ENCODE measurements around the gene FOXK1. TPM values are rescaled to one million over a fixed set of nuclear protein-coding genes. Genes with fewer than 3 reads are reported as not detected.
"Not testable (repeated sequence)": the region's sequence is repeated elsewhere in the genome, so short reads cannot be mapped to it uniquely, and the experiment has no call there.

The FOXK1 gene
- total RNA-seq, 2 donors from 2014 or later = 34.3 to 62.4 TPM

- peak overlapping the region; percentile 93 to 97 for H3K27ac ChIP-seq
- peaks cover 39 to 83% of the 10 kb centered on the region in 2 donors for H3K4me1 ChIP-seq (ENCODE audit: control insufficient read depth in 1 of 2, low read depth in 2 of 2)
- DNase-seq (ENCODE audit: low spot score) (no peak), ATAC-seq (ENCODE audit: insufficient number of reproducible peaks, low FRiP score, low read depth) (no peak)
- TF ChIP-seq CTCF (IDR thresholded peaks at IDR 0.05) = no peak
- no peaks in the 10 kb centered on the region for H3K9me3 ChIP-seq
- H3K36me3 ChIP-seq = no peaks in the 10 kb centered on the region
- no peaks in the 10 kb centered on the region for H3K27me3 ChIP-seq (replicated peaks; ENCODE audit: insufficient read depth)
- H3K4me3 ChIP-seq = no peak overlapping the region
These were observed 9.1 kb downstream of the FOXK1 start for GRCh38 chr7:4690953-4691856.

- H3K4me3 ChIP-seq = peak overlapping the region; percentile 49
- no peaks in the 10 kb centered on the region for H3K36me3 ChIP-seq
- peak overlapping the region; percentile 93 to 97 for H3K27ac ChIP-seq
- H3K27me3 ChIP-seq (replicated peaks; ENCODE audit: insufficient read depth) = no peaks in the 10 kb centered on the region
- ATAC-seq (ENCODE audit: insufficient number of reproducible peaks, low FRiP score, low read depth) = no peak
- H3K4me1 ChIP-seq (ENCODE audit: control insufficient read depth in 1 of 2, low read depth in 2 of 2) = peaks cover 39 to 78% of the 10 kb centered on the region in 2 donors
- TF ChIP-seq CTCF (IDR thresholded peaks at IDR 0.05) = no peak
- no peak for DNase-seq (ENCODE audit: low spot score)
- H3K9me3 ChIP-seq = no peaks in the 10 kb centered on the region
These were observed 10.0 kb downstream of the FOXK1 start for GRCh38 chr7:4692055-4692454.

- Histone ChIP-seq H3K27ac (peak overlapping the region; percentile 93 to 97), H3K4me1 (ENCODE audit: control insufficient read depth in 1 of 2, low read depth in 2 of 2) (peaks cover 39 to 78% of the 10 kb centered on the region in 2 donors), H3K4me3 (peak overlapping the region; percentile 49)
- ATAC-seq (ENCODE audit: insufficient number of reproducible peaks, low FRiP score, low read depth); H3K9me3 ChIP-seq; DNase-seq (ENCODE audit: low spot score); H3K36me3 ChIP-seq; H3K27me3 ChIP-seq (replicated peaks; ENCODE audit: insufficient read depth): not testable (repeated sequence)
These were observed 10.5 kb downstream of the FOXK1 start for GRCh38 chr7:4692622-4693021.

- peak overlapping the region; percentile 49 for H3K4me3 ChIP-seq
- H3K4me1 ChIP-seq (ENCODE audit: control insufficient read depth in 1 of 2, low read depth in 2 of 2) = peaks cover 39 to 75% of the 10 kb centered on the region in 2 donors
- no peaks in the 10 kb centered on the region for H3K9me3 ChIP-seq
- peak overlapping the region; percentile 93 to 97 for H3K27ac ChIP-seq
- DNase-seq (ENCODE audit: low spot score) (no peak), ATAC-seq (ENCODE audit: insufficient number of reproducible peaks, low FRiP score, low read depth) (no peak)
- no peaks in the 10 kb centered on the region for H3K36me3 ChIP-seq
- H3K27me3 ChIP-seq (replicated peaks; ENCODE audit: insufficient read depth) = no peaks in the 10 kb centered on the region
- no peak for TF ChIP-seq CTCF (IDR thresholded peaks at IDR 0.05)
These were observed 11.1 kb downstream of the FOXK1 start for GRCh38 chr7:4693152-4693551.

GRCh38 chr7:4693749-4694148 lies 11.7 kb downstream of the FOXK1 start:
- no peaks in the 10 kb centered on the region for H3K27me3 ChIP-seq (replicated peaks; ENCODE audit: insufficient read depth)
- H3K4me1 ChIP-seq (ENCODE audit: control insufficient read depth in 1 of 2, low read depth in 2 of 2) = peaks cover 39 to 71% of the 10 kb centered on the region in 2 donors
- H3K36me3 ChIP-seq = no peaks in the 10 kb centered on the region
- H3K9me3 ChIP-seq = no peaks in the 10 kb centered on the region
- no peak for TF ChIP-seq CTCF (IDR thresholded peaks at IDR 0.05)
- no peak overlapping the region for H3K4me3 ChIP-seq
- ATAC-seq (ENCODE audit: insufficient number of reproducible peaks, low FRiP score, low read depth) = no peak
- DNase-seq (ENCODE audit: low spot score) = no peak
- H3K27ac ChIP-seq = peak overlapping the region; percentile 93 to 97
